Activated naive CD4-positive, alpha-beta T cell treated with anti-CD3 and anti-CD28 coated beads, Interleukin-2, amount 50 U/mL, for 24 hours (primary cell): ENCODE results near the gene DENND1A.
A peak's percentile ranks its signal among the peaks of the same experiment; 100 is the strongest.
"Not testable (repeated sequence)": the region's sequence is repeated elsewhere in the genome, so short reads cannot be mapped to it uniquely, and the experiment has no call there.

Experiments used
- H3K27ac Mint-ChIP-seq: one replicate; pipeline ENCODE4 v1.8.0; 2021; ENCODE audit warnings: mild to moderate bottlenecking, mixed read lengths
- H3K27me3 Mint-ChIP-seq: one replicate; pipeline ENCODE4 v1.8.0; 2021; ENCODE audit warnings: mixed read lengths
- H3K36me3 Mint-ChIP-seq: one replicate; pipeline ENCODE4 v1.8.0; 2021; ENCODE audit warnings: mixed read lengths
- H3K4me1 Mint-ChIP-seq: one replicate; pipeline ENCODE4 v1.8.0; 2021; ENCODE audit warnings: mixed read lengths
- H3K4me3 Mint-ChIP-seq: one replicate; pipeline ENCODE4 v1.8.0; 2021; ENCODE audit warnings: mild to moderate bottlenecking, mixed read lengths
- H3K9me3 Mint-ChIP-seq: one replicate; pipeline ENCODE4 v1.8.0; 2021; ENCODE audit warnings: mixed read lengths

DENND1A gene

GRCh38 chr9:123911024-123911423, 18.9 kb downstream of the DENND1A start:
- peaks cover 21% of the 10 kb centered on the region for H3K4me1 Mint-ChIP-seq
- no peak overlapping the region for H3K4me3 Mint-ChIP-seq
- H3K27ac Mint-ChIP-seq: no peak overlapping the region

DNA sequence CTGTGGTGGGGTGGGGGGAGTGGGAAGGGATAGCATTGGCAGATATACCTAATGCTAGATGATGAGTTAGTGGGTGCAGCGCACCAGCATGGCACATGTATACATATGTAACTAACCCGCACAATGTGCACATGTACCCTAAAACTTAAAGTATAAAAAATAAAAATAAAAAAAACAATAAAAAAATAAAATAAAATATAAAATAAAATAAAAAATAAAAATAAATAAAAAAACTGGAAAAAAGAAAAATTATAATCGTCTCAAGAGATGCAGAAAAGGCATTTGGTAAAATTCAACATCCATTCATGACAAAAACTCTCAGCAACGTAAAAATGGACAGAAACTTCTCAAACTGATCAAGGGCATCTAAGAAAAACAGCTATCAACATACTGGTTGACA, 20.7 kb downstream of the DENND1A start:
- Mint-ChIP-seq H3K36me3 (peaks cover 13% of the 10 kb centered on the region), H3K4me1 (peaks cover 21% of the 10 kb centered on the region)
- H3K27ac Mint-ChIP-seq, H3K9me3 Mint-ChIP-seq, H3K27me3 Mint-ChIP-seq, H3K4me3 Mint-ChIP-seq: not testable (repeated sequence)

More at GRCh38 chr9:123911024-123911423, 18.9 kb downstream of the DENND1A start:
- H3K9me3 Mint-ChIP-seq: no peaks in the 10 kb centered on the region
- no peaks in the 10 kb centered on the region for H3K27me3 Mint-ChIP-seq
- H3K36me3 Mint-ChIP-seq: peaks cover 12% of the 10 kb centered on the region

DNA sequence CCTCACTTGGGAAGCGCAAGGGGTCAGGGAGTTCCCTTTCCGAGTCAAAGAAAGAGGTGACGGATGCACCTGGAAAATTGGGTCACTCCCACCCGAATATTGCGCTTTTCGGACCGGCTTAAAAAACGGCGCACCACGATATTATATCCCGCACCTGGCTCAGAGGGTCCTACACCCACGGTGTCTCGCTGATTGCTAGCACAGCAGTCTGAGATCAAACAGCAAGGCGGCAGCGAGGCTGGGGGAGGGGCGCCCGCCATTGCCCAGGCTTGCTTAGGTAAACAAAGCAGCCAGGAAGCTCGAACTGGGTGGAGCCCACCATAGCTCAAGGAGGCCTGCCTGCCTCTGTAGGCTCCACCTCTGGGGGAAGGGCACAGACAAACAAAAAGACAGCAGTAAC, 26.4 kb downstream of the DENND1A start:
- not testable (repeated sequence) for H3K27ac Mint-ChIP-seq, H3K4me3 Mint-ChIP-seq, H3K9me3 Mint-ChIP-seq, H3K27me3 Mint-ChIP-seq
- H3K4me1 Mint-ChIP-seq: peaks cover 14% of the 10 kb centered on the region
- peaks cover 18% of the 10 kb centered on the region for H3K36me3 Mint-ChIP-seq

- no peaks in the 10 kb centered on the region for H3K27me3 Mint-ChIP-seq
- H3K27ac Mint-ChIP-seq: no peak overlapping the region
- H3K4me1 Mint-ChIP-seq: peaks cover 19% of the 10 kb centered on the region
- no peak overlapping the region for H3K4me3 Mint-ChIP-seq
- H3K36me3 Mint-ChIP-seq: peaks cover 13% of the 10 kb centered on the region
- H3K9me3 Mint-ChIP-seq: no peaks in the 10 kb centered on the region
Observed at GRCh38 chr9:123894822-123895221, 35.1 kb downstream of the DENND1A start.

- peaks cover 15% of the 10 kb centered on the region for H3K36me3 Mint-ChIP-seq
- H3K4me1 Mint-ChIP-seq: peaks cover 16% of the 10 kb centered on the region
- H3K4me3 Mint-ChIP-seq: no peak overlapping the region
- no peaks in the 10 kb centered on the region for H3K9me3 Mint-ChIP-seq
- no peak overlapping the region for H3K27ac Mint-ChIP-seq
- H3K27me3 Mint-ChIP-seq: no peaks in the 10 kb centered on the region
Observed at GRCh38 chr9:123893831-123894460, 36.0 kb downstream of the DENND1A start.

GRCh38 chr9:123893115-123893514, 36.8 kb downstream of the DENND1A start:
- H3K9me3 Mint-ChIP-seq: no peaks in the 10 kb centered on the region
- no peak overlapping the region for H3K27ac Mint-ChIP-seq
- H3K4me3 Mint-ChIP-seq: no peak overlapping the region
- H3K27me3 Mint-ChIP-seq: no peaks in the 10 kb centered on the region
- H3K4me1 Mint-ChIP-seq: peaks cover 14% of the 10 kb centered on the region
- H3K36me3 Mint-ChIP-seq: peaks cover 21% of the 10 kb centered on the region

GRCh38 chr9:123887837-123888236, 42.1 kb downstream of the DENND1A start:
- no peak overlapping the region for H3K27ac Mint-ChIP-seq
- H3K36me3 Mint-ChIP-seq: peaks cover 26% of the 10 kb centered on the region
- no peaks in the 10 kb centered on the region for H3K9me3 Mint-ChIP-seq
- no peak overlapping the region for H3K4me3 Mint-ChIP-seq
- H3K4me1 Mint-ChIP-seq: peaks cover 18% of the 10 kb centered on the region
- H3K27me3 Mint-ChIP-seq: no peaks in the 10 kb centered on the region

- not testable (repeated sequence) for H3K9me3 Mint-ChIP-seq, H3K4me3 Mint-ChIP-seq, H3K27me3 Mint-ChIP-seq, H3K27ac Mint-ChIP-seq
- Mint-ChIP-seq H3K36me3 (peaks cover 20% of the 10 kb centered on the region), H3K4me1 (peaks cover 32% of the 10 kb centered on the region)
Observed at GRCh38 chr9:123885834-123886233, 44.1 kb downstream of the DENND1A start.

- no peak overlapping the region for H3K27ac Mint-ChIP-seq
- H3K4me3 Mint-ChIP-seq: no peak overlapping the region
- H3K27me3 Mint-ChIP-seq: no peaks in the 10 kb centered on the region
- peaks cover 18% of the 10 kb centered on the region for H3K36me3 Mint-ChIP-seq
- H3K9me3 Mint-ChIP-seq: no peaks in the 10 kb centered on the region
- peaks cover 32% of the 10 kb centered on the region for H3K4me1 Mint-ChIP-seq
Observed at GRCh38 chr9:123883634-123884033, 46.3 kb downstream of the DENND1A start.

DNA sequence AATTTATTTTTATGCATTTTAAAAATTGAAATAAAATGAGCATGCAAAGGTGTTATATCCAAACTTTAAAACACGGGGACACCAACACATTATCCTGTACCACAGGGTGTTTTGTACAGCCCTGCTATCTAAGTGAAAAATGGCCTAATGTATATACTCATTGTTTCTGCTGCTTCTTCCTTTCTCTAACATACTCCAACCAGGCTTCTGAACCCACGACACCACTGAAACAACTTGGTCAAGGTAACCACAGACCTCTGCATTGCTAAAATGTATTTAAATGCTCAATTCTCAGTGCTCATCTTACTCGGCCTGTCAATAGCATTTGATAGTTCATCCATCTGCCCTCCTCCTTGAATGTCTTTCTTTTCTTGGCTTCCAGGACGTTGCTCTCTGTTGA, 48.3 kb downstream of the DENND1A start:
- no peaks in the 10 kb centered on the region for H3K27me3 Mint-ChIP-seq
- H3K4me1 Mint-ChIP-seq: peaks cover 32% of the 10 kb centered on the region
- H3K36me3 Mint-ChIP-seq: peaks cover 10% of the 10 kb centered on the region
- H3K27ac Mint-ChIP-seq: no peak overlapping the region
- H3K4me3 Mint-ChIP-seq: no peak overlapping the region
- no peaks in the 10 kb centered on the region for H3K9me3 Mint-ChIP-seq

GRCh38 chr9:123880420-123880819, 49.5 kb downstream of the DENND1A start:
- Mint-ChIP-seq H3K4me1 (peaks cover 31% of the 10 kb centered on the region), H3K4me3 (no peak overlapping the region), H3K27ac (no peak overlapping the region), H3K36me3 (peaks cover 13% of the 10 kb centered on the region), H3K27me3 (no peaks in the 10 kb centered on the region), H3K9me3 (no peaks in the 10 kb centered on the region)

DNA sequence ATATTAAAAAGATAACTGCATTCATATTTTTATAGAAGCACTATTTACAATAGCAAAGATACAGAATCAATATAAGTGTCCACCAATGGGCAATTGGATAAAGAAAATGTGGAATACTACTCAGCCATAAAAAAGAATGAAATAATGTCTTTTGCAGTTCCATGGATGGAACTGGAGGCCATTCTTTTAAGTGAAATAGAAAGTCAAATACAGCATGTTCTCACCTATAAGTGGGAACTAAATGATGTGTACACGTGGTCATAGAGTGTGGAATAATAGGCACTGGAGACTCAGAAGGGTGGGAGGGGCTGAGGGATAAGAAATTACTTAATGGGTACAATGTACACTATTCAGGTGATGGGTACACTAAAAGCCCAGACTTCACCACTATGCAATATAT, 53.2 kb downstream of the DENND1A start:
- peaks cover 7% of the 10 kb centered on the region for H3K4me1 Mint-ChIP-seq
- no peak overlapping the region for H3K4me3 Mint-ChIP-seq
- H3K36me3 Mint-ChIP-seq: peaks cover 18% of the 10 kb centered on the region
- H3K27me3 Mint-ChIP-seq: no peaks in the 10 kb centered on the region
- no peak overlapping the region for H3K27ac Mint-ChIP-seq
- no peaks in the 10 kb centered on the region for H3K9me3 Mint-ChIP-seq

DNA sequence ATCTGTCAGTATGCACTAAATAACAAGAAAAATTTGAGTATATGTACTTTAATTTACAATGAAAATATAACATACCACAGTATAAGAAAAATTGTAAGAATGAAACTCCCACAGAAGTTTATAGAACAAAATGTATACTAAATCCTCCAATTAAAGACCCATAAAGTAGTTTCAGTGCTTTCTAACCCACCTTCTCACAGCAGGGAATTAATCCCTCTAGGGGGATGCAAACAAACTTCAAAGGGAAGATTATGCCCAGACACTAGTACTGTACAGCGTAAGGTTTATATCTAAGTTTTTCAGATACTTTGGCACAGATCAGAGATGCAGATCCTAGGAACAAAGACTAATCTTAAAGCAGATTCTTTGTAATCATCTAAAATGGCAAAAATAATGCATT, 57.2 kb downstream of the DENND1A start:
- Mint-ChIP-seq H3K27me3 (no peaks in the 10 kb centered on the region), H3K27ac (no peak overlapping the region), H3K4me1 (peaks cover 17% of the 10 kb centered on the region), H3K9me3 (no peaks in the 10 kb centered on the region), H3K4me3 (no peak overlapping the region), H3K36me3 (peaks cover 15% of the 10 kb centered on the region)

DNA sequence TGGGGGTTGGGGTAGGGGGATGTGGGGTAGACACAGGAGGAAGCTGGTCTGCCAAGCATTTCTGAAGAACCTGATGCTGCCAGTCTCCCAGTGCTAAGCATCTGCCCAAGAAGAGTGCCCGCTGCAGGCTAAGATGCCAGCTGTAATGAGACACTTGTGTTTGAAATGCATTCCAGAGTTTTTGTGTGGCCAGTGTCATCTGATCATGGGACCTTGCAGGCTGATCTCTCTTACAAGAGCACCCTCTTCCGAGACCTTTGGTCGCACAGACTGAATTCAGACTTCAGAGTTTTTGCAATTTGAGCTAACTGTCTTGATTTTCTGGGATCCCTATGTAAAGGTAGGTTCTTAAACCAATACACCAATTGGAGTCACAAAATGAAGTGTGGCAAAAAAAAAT, 58.1 kb downstream of the DENND1A start:
- Mint-ChIP-seq H3K27me3 (no peaks in the 10 kb centered on the region), H3K4me1 (peaks cover 27% of the 10 kb centered on the region), H3K27ac (no peak overlapping the region), H3K9me3 (no peaks in the 10 kb centered on the region), H3K36me3 (peaks cover 14% of the 10 kb centered on the region), H3K4me3 (no peak overlapping the region)

DNA sequence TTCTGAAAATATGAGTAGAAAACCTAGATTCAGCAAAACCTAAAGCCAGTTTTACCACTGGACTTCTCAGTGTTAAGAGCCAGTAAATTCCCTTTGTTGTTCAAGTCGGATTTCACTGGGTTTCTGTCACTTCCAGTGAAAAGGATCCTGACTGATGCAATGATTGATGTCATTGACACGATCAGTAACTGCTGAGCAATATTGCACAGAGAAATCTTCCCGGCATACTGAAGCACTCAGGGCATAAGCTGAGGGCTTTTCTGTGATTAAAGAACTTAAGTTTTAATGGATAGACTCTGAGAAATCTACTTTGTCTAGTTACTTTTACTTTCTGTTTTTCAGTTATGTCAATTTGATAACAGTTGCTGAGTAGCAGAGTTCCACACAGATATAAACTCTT, 61.9 kb downstream of the DENND1A start:
- peaks cover 37% of the 10 kb centered on the region for H3K4me1 Mint-ChIP-seq
- H3K27ac Mint-ChIP-seq: peak overlapping the region; percentile 20
- H3K4me3 Mint-ChIP-seq: peak overlapping the region; percentile 31
- no peaks in the 10 kb centered on the region for H3K27me3 Mint-ChIP-seq
- H3K36me3 Mint-ChIP-seq: peaks cover 3% of the 10 kb centered on the region
- H3K9me3 Mint-ChIP-seq: no peaks in the 10 kb centered on the region

DNA sequence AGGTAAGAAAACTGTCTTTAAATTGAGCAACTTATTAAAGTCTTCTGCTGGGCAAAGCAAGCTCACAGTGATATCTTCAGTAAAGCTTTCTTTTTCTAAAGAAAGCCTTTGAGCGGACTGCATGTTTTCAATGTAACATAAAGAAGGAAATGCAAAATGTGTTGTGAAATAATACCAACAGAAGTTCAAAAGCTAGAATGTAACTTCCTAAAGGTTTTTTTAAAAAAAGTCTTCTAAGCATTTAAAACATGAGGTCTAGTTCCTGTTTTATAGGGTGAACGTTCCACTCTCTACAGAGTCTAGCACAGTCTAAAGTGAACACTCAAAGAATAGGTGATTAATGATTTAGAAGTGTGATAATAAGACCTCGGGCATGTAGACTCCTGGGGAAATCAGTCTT, 62.9 kb downstream of the DENND1A start:
- H3K4me1 Mint-ChIP-seq: peaks cover 35% of the 10 kb centered on the region
- no peaks in the 10 kb centered on the region for H3K9me3 Mint-ChIP-seq
- H3K4me3 Mint-ChIP-seq: peak overlapping the region; percentile 31
- H3K36me3 Mint-ChIP-seq: peaks cover 5% of the 10 kb centered on the region
- no peaks in the 10 kb centered on the region for H3K27me3 Mint-ChIP-seq
- H3K27ac Mint-ChIP-seq: peak overlapping the region; percentile 20

DNA sequence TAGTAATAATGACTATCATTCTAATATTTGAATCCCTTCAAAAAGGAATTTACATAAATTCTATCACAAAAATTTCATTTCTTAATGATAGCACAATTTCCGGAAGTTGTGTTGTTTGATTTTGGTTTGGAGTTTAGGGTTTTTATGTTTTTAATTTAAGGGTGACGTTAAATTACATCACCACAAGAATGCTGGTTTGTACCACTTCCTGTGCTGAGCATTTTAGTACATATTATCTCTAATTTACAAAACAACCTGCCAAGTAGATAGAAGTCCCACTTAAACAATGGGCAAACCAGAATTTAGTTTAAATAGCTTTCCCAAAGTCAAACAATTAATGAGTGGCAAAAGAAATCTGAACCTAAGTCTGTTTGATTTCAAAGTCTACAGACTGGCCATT, 63.4 kb downstream of the DENND1A start:
- peaks cover 32% of the 10 kb centered on the region for H3K4me1 Mint-ChIP-seq
- peaks cover 5% of the 10 kb centered on the region for H3K36me3 Mint-ChIP-seq
- H3K4me3 Mint-ChIP-seq: no peak overlapping the region
- H3K27me3 Mint-ChIP-seq: no peaks in the 10 kb centered on the region
- no peak overlapping the region for H3K27ac Mint-ChIP-seq
- no peaks in the 10 kb centered on the region for H3K9me3 Mint-ChIP-seq
